ENCODE measurements around the gene SLC25A22.

SLC25A22 gene

DNA sequence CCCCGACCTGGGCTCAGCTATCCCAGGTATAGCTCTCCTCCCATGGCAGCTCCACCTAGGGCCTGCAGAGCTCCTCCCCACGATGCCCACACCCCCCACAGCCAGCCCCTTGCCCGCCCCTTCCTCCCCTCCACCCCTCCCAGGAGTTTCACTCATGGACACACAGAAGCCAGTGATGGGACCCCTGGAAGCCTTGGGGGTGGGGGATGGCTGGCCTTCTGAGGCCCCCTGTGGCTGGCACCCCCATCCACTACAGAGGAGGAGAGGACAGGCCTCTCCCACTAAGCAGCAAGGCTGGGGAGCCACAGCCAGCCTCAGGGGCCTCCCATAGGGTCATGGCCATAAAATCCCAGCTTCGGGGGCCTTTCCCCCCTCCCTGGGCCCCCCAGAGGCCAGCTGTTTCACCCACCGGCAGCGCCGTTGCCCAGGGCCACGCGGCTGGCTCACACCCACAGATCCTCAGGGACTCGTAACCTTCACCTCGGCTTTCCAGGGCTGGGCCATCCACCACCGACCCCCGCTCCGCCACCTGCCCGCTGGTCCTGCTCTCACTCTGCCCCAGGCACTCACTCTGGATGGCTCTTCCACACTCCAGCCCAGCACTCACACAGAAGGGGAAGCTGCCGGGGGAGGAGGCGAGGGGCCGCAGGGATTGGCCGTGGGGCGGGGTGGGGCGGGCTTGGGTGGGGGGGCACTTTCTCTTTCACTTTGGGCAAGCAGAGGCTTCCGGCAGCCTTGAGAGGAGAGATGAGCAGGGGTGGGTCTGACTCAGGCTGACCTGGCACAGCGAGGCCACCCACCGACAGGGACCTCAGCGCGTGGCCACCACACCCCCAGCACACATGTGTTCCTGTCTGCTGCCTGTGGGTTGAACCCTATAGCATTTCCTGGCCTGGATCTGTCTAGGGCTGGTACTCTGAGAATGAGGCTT is 2.2 kb downstream of the SLC25A22 start:
- peak overlapping the region; percentile 55; the same call in 1 of the 2 replicates for H3K9ac ChIP-seq
- peak overlapping the region; percentile 99 for H3K4me2 ChIP-seq
- H3K4me1 ChIP-seq (ENCODE audit: low read depth, poor library complexity, severe bottlenecking): peaks cover 12% of the 10 kb centered on the region
- TF ChIP-seq, protein P1, sequence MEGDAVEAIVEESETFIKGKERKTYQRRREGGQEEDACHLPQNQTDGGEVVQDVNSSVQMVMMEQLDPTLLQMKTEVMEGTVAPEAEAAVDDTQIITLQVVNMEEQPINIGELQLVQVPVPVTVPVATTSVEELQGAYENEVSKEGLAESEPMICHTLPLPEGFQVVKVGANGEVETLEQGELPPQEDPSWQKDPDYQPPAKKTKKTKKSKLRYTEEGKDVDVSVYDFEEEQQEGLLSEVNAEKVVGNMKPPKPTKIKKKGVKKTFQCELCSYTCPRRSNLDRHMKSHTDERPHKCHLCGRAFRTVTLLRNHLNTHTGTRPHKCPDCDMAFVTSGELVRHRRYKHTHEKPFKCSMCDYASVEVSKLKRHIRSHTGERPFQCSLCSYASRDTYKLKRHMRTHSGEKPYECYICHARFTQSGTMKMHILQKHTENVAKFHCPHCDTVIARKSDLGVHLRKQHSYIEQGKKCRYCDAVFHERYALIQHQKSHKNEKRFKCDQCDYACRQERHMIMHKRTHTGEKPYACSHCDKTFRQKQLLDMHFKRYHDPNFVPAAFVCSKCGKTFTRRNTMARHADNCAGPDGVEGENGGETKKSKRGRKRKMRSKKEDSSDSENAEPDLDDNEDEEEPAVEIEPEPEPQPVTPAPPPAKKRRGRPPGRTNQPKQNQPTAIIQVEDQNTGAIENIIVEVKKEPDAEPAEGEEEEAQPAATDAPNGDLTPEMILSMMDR (conservative IDR thresholded peaks at IDR 0.05; ENCODE audit: low read depth, low read length): no peak
- no peaks in the 10 kb centered on the region for H3K36me3 ChIP-seq (ENCODE audit: insufficient read depth)
- H4K20me1 ChIP-seq (ENCODE audit: insufficient read depth): no peaks in the 10 kb centered on the region
- H3K27me3 ChIP-seq (ENCODE audit: insufficient read depth, low read depth): no peaks in the 10 kb centered on the region
- peak overlapping the region; percentile 50; the same call in 1 of the 2 replicates for H3K27ac ChIP-seq
- H3K4me3 ChIP-seq (IDR thresholded peaks at IDR 0.05; ENCODE audit: insufficient read depth, low read depth, low read length): no peak overlapping the region
- H2AFZ ChIP-seq (ENCODE audit: low read depth): no peak overlapping the region
- 0 out of 2 replicates have a peak, but pooled peaks cover 4% of the 10 kb centered on the region for H3K79me2 ChIP-seq (ENCODE audit: insufficient read depth, low read depth)

DNA sequence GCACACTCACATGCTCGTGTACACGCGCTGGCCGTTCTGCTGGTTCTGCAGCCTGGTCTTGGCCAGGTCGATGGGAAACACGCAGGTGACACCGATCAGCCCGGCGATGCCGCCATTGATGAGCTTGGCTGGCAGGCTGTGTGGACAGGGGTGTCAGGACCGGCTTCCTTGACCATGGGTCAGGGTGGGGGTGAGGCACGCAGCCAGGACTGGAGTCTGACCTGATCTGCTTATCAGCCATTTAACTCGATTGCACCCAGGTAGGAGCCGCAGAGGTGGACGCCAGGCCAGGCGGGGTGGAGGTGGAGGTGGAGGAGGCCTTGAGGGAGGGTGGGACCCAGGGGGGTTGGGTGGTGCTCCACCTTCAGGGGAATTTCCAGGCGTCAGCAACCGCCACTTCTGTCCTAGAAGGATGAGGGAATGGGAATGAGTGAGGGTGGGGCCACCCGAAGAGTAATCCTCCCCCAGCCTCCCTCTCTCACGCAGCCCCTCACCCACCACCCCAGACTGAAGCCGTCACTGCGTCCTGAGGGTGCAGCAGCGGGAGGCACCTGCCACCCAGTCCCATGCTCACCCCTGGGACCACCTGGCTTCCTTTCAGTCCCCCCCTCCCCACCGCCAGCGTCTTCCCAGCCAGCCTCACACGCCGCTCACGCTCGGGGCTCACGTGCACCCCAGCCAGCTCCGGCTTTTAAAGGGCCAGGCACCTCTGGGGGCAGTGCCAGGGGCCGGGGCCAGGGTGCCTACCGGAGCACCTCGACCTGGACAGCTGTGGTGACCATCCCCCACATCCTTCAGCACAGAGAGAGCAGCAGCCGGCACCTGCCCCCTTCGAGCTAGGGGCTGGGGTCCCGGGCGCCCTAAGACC is 3.1 kb downstream of the SLC25A22 start:
- Histone ChIP-seq H3K27ac (no peak overlapping the region), H3K4me1 (ENCODE audit: low read depth, poor library complexity, severe bottlenecking) (peaks cover 12% of the 10 kb centered on the region)

DNA sequence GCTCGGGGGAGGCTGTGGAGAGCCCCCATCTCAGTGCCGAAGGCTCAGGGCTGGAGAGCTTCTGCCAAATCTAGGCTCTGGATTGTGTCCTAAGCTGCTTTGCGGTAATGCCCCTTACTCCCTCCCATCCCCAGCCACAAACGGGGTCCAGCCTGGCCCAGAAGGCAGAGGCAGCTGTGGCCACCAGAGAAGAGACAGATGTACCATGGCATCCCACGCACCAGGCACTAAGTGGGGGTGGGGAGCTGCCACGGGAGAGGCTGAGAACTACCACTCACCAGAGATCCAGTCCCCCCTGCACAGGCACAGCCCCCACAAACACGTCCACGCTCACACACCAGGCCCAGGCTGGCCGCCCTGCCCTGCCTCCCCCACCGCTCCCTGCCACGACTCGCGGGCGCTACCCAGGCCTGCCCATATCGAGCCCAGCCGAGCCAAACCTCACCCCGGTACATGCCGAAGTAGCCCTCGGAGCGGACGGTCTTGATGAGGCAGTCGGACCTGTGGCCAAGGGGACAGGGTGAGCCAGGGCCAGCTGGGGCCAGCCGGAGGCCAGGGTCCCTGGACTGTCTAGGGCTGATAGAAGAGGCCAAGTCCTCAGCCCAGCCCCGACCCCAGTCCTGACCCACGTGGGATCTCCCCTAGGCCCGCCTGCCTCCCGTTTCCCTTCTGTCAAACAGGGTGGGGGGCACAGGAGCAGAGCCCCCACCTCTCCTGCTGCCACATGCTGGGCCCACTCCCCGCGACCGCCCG is 3.9 kb downstream of the SLC25A22 start:
- Histone ChIP-seq H2AFZ (ENCODE audit: low read depth) (no peak overlapping the region), H4K20me1 (ENCODE audit: insufficient read depth) (no peaks in the 10 kb centered on the region), H3K36me3 (ENCODE audit: insufficient read depth) (no peaks in the 10 kb centered on the region), H3K79me2 (ENCODE audit: insufficient read depth, low read depth) (0 out of 2 replicates have a peak, but pooled peaks cover 4% of the 10 kb centered on the region), H3K27ac (no peak overlapping the region), H3K4me1 (ENCODE audit: low read depth, poor library complexity, severe bottlenecking) (peaks cover 17% of the 10 kb centered on the region), H3K4me2 (no peak overlapping the region), H3K4me3 (IDR thresholded peaks at IDR 0.05; ENCODE audit: insufficient read depth, low read depth, low read length) (no peak overlapping the region), H3K27me3 (ENCODE audit: insufficient read depth, low read depth) (no peaks in the 10 kb centered on the region), H3K9ac (no peak overlapping the region)
- TF ChIP-seq, protein P1 (conservative IDR thresholded peaks at IDR 0.05; ENCODE audit: low read depth, low read length): no peak

More for the DNA sequence above, 3.1 kb downstream of the SLC25A22 start:
- 0 out of 2 replicates have a peak, but pooled peaks cover 4% of the 10 kb centered on the region for H3K79me2 ChIP-seq (ENCODE audit: insufficient read depth, low read depth)
- H4K20me1 ChIP-seq (ENCODE audit: insufficient read depth): no peaks in the 10 kb centered on the region
- no peaks in the 10 kb centered on the region for H3K36me3 ChIP-seq (ENCODE audit: insufficient read depth)
- no peak overlapping the region; the same call in 1 of the 2 replicates for H3K9ac ChIP-seq
- H3K27me3 ChIP-seq (ENCODE audit: insufficient read depth, low read depth): no peaks in the 10 kb centered on the region
- H3K4me2 ChIP-seq: peak overlapping the region; percentile 99
- TF ChIP-seq, protein P1 (conservative IDR thresholded peaks at IDR 0.05; ENCODE audit: low read depth, low read length): no peak
- no peak overlapping the region for H2AFZ ChIP-seq (ENCODE audit: low read depth)
- H3K4me3 ChIP-seq (IDR thresholded peaks at IDR 0.05; ENCODE audit: insufficient read depth, low read depth, low read length): no peak overlapping the region

DNA sequence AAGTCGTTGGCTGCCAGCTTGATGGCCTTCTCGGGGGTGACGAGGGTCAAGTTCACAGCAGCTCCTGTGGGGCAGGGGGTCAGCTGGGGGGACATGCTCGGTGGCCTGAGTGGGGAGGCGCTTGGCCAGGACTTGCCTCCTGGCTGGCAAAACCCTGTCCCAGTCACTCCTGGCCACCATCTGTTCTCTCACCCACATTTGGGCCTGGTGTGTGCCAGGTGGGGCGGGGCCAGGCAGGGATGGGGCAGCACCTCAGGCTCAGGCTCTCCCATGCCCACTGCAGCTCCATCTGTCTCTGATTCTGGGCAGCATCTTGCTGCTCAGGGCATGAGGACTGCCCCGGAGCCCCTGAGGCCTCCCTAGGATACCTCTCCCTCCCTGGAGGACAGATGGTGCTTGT is 4.5 kb downstream of the SLC25A22 start:
- Histone ChIP-seq H3K9ac (no peak overlapping the region), H3K27ac (no peak overlapping the region), H3K4me3 (IDR thresholded peaks at IDR 0.05; ENCODE audit: insufficient read depth, low read depth, low read length) (no peak overlapping the region), H3K27me3 (ENCODE audit: insufficient read depth, low read depth) (no peaks in the 10 kb centered on the region), H3K36me3 (ENCODE audit: insufficient read depth) (no peaks in the 10 kb centered on the region), H2AFZ (ENCODE audit: low read depth) (no peak overlapping the region), H3K79me2 (ENCODE audit: insufficient read depth, low read depth) (0 out of 2 replicates have a peak, but pooled peaks cover 4% of the 10 kb centered on the region), H3K4me1 (ENCODE audit: low read depth, poor library complexity, severe bottlenecking) (peaks cover 19% of the 10 kb centered on the region), H3K4me2 (no peak overlapping the region), H4K20me1 (ENCODE audit: insufficient read depth) (no peaks in the 10 kb centered on the region)
- TF ChIP-seq, protein P1 (conservative IDR thresholded peaks at IDR 0.05; ENCODE audit: low read depth, low read length): no peak
